ENCODE results near the gene FOXJ1.

Gene FOXJ1

GRCh38 chr17:76161619-76162266, 20.7 kb upstream of the FOXJ1 start:
- no peak for DNase-seq (ENCODE audit: low read depth, low spot score)

- DNase-seq (ENCODE audit: low read depth, low spot score): no peak
Measured at GRCh38 chr17:76160896-76161528, 20.0 kb upstream of the FOXJ1 start.

GRCh38 chr17:76159157-76159556, 18.1 kb upstream of the FOXJ1 start:
- no peak for DNase-seq (ENCODE audit: low read depth, low spot score)

- no peak for DNase-seq (ENCODE audit: low read depth, low spot score)
Measured at GRCh38 chr17:76157759-76158158, 16.7 kb upstream of the FOXJ1 start.

- DNase-seq (ENCODE audit: low read depth, low spot score): no peak
Measured at GRCh38 chr17:76156662-76156991, 15.6 kb upstream of the FOXJ1 start.

GRCh38 chr17:76155988-76156661, 15.1 kb upstream of the FOXJ1 start:
- DNase-seq (ENCODE audit: low read depth, low spot score): no peak

- DNase-seq (ENCODE audit: low read depth, low spot score): no peak
Measured at GRCh38 chr17:76154936-76155845, 14.1 kb upstream of the FOXJ1 start.

GRCh38 chr17:76154292-76154691, 13.2 kb upstream of the FOXJ1 start:
- no peak for DNase-seq (ENCODE audit: low read depth, low spot score)

GRCh38 chr17:76153640-76154039, 12.6 kb upstream of the FOXJ1 start:
- DNase-seq (ENCODE audit: low read depth, low spot score): peak; percentile 50

GRCh38 chr17:76153202-76153601, 12.2 kb upstream of the FOXJ1 start:
- DNase-seq (ENCODE audit: low read depth, low spot score): no peak

- no peak for DNase-seq (ENCODE audit: low read depth, low spot score)
Measured at GRCh38 chr17:76152591-76152990, 11.5 kb upstream of the FOXJ1 start.

GRCh38 chr17:76151896-76152454, 10.9 kb upstream of the FOXJ1 start:
- DNase-seq (ENCODE audit: low read depth, low spot score): no peak

- DNase-seq (ENCODE audit: low read depth, low spot score): no peak
Measured at GRCh38 chr17:76150712-76151622, 9.9 kb upstream of the FOXJ1 start.

GRCh38 chr17:76149214-76149613, 8.2 kb upstream of the FOXJ1 start:
- DNase-seq (ENCODE audit: low read depth, low spot score): no peak

- no peak for DNase-seq (ENCODE audit: low read depth, low spot score)
Measured at GRCh38 chr17:76148015-76148326, 6.9 kb upstream of the FOXJ1 start.

GRCh38 chr17:76147211-76148014, 6.4 kb upstream of the FOXJ1 start:
- DNase-seq (ENCODE audit: low read depth, low spot score): no peak

- no peak for DNase-seq (ENCODE audit: low read depth, low spot score)
Measured at GRCh38 chr17:76146053-76146851, 5.2 kb upstream of the FOXJ1 start.

- no peak for DNase-seq (ENCODE audit: low read depth, low spot score)
Measured at GRCh38 chr17:76145231-76146052, 4.4 kb upstream of the FOXJ1 start.
